HepG2 (cell line): Measurements from ENCODE around the gene CRADD.

Source experiments
- AGO1 ChIP-seq: fragments of 200-400 bp; formaldehyde crosslinking; IDR thresholded peaks from 2 replicates; pipeline ENCODE4 v1.6.1; 2017; ENCODE audit warnings: mild to moderate bottlenecking, low read depth, low read length, moderate library complexity; ENCODE audit not compliant: poor library complexity, severe bottlenecking
- ATF6 ChIP-seq: sonication (generic); formaldehyde crosslinking; conservative IDR thresholded peaks from 2 replicates; pipeline ENCODE4 v1.4.0; 2020; ENCODE audit warnings: missing genetic modification reagents
- BRF2 ChIP-seq: sonication (generic); formaldehyde crosslinking; IDR thresholded peaks from 2 replicates; pipeline ENCODE4 v1.8.1; 2022; ENCODE audit warnings: mild to moderate bottlenecking, missing genetic modification reagents
- JDP2 ChIP-seq: sonication (generic); formaldehyde crosslinking; IDR thresholded peaks from 2 replicates; pipeline ENCODE4 v1.8.1; 2022; ENCODE audit warnings: missing genetic modification reagents, borderline replicate concordance
- JUND ChIP-seq: sonication (generic); formaldehyde crosslinking; IDR thresholded peaks from 2 replicates; pipeline ENCODE4 v1.8.0; 2022; ENCODE audit warnings: mild to moderate bottlenecking, missing genetic modification reagents
- NFYB ChIP-seq: sonication (generic); formaldehyde crosslinking; IDR thresholded peaks from 2 replicates; pipeline ENCODE4 v1.4.0; 2020; ENCODE audit warnings: missing genetic modification reagents
- POLR2AphosphoS5 ChIP-seq: IDR thresholded peaks from 2 replicates; pipeline ENCODE4 v1.6.1; 2012; ENCODE audit warnings: low read depth, low read length
- SRSF9 ChIP-seq: fragments of 200-400 bp; formaldehyde crosslinking; IDR thresholded peaks from 2 replicates; pipeline ENCODE4 v1.6.1; 2018; ENCODE audit warnings: borderline replicate concordance, mild to moderate bottlenecking, low read depth, low read length; ENCODE audit not compliant: insufficient read depth, poor library complexity, severe bottlenecking
- ZSCAN30 ChIP-seq: sonication (generic); formaldehyde crosslinking; IDR thresholded peaks from 2 replicates; pipeline ENCODE4 v1.5.0; 2020; ENCODE audit warnings: mild to moderate bottlenecking, missing genetic modification reagents
- TF ChIP-seq, protein P1 (sequence below): IDR thresholded peaks from 2 replicates; pipeline ENCODE4 v1.6.1; 2016; ENCODE audit warnings: control low read depth

DNA sequence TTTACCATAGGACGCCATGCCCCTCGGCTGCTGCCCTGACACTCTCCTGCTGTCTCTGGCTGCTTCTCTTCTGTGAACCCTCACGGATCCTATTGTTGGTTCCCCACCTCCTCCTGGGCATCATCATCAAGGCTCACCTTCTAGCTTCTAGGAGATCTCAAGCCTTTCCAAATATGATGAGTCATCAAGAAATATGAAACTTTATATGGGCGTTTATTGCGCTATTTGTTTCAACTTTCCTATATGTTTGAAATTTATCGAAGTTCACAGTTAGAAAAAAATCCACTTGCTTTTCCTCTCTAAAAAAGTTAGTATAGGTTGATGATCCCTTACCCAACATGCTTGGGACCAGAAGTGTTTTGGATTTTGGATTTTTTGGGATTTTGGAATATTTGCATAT lies 2.8 kb upstream of the CRADD start:
- no peak for TF ChIP-seq SRSF9
- TF ChIP-seq BRF2 (CRISPR knock-in tag) = no peak
- TF ChIP-seq POLR2AphosphoS5 = no peak
- no peak for TF ChIP-seq ZSCAN30 (CRISPR knock-in tag)
- TF ChIP-seq AGO1 = no peak
- TF ChIP-seq NFYB = no peak
- TF ChIP-seq, protein P1, sequence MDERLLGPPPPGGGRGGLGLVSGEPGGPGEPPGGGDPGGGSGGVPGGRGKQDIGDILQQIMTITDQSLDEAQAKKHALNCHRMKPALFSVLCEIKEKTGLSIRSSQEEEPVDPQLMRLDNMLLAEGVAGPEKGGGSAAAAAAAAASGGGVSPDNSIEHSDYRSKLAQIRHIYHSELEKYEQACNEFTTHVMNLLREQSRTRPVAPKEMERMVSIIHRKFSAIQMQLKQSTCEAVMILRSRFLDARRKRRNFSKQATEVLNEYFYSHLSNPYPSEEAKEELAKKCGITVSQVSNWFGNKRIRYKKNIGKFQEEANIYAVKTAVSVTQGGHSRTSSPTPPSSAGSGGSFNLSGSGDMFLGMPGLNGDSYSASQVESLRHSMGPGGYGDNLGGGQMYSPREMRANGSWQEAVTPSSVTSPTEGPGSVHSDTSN (CRISPR knock-in tag) = no peak
- no peak for TF ChIP-seq JUND (CRISPR knock-in tag)
- TF ChIP-seq ATF6 (CRISPR knock-in tag) = no peak
- TF ChIP-seq JDP2 (CRISPR knock-in tag) = no peak
